ENCODE measurements around the gene GRK5.

Gene GRK5

GRCh38 chr10:119367841-119368549 is 160.6 kb downstream of the GRK5 start:
- no peak for DNase-seq

- DNase-seq: no peak
Measured at GRCh38 chr10:119368581-119368980, 161.2 kb downstream of the GRK5 start.

GRCh38 chr10:119368991-119369869 is 161.9 kb downstream of the GRK5 start:
- peak in 1 of 2 donors; percentile 25 for DNase-seq

GRCh38 chr10:119370111-119370741 is 162.9 kb downstream of the GRK5 start:
- peak in 1 of 2 donors; percentile 6 for DNase-seq

- DNase-seq: no peak
Measured at GRCh38 chr10:119370972-119371703, 163.8 kb downstream of the GRK5 start.

GRCh38 chr10:119371704-119372663 is 164.6 kb downstream of the GRK5 start:
- no peak for DNase-seq

- DNase-seq: no peak
Measured at GRCh38 chr10:119373294-119374102, 166.1 kb downstream of the GRK5 start.

- no peak for DNase-seq
Measured at GRCh38 chr10:119374236-119374635, 166.9 kb downstream of the GRK5 start.

GRCh38 chr10:119375574-119376272 is 168.4 kb downstream of the GRK5 start:
- no peak for DNase-seq

GRCh38 chr10:119377451-119377957 is 170.1 kb downstream of the GRK5 start:
- no peak for DNase-seq

- DNase-seq: no peak
Measured at GRCh38 chr10:119377958-119378736, 170.8 kb downstream of the GRK5 start.

- no peak for DNase-seq
Measured at GRCh38 chr10:119378737-119379067, 171.3 kb downstream of the GRK5 start.

- DNase-seq: no peak
Measured at GRCh38 chr10:119379466-119380071, 172.2 kb downstream of the GRK5 start.

- DNase-seq: no peak
Measured at GRCh38 chr10:119383174-119383856, 175.9 kb downstream of the GRK5 start.

GRCh38 chr10:119384127-119384526 is 176.8 kb downstream of the GRK5 start:
- no peak for DNase-seq

- no peak for DNase-seq
Measured at GRCh38 chr10:119386666-119387065, 179.3 kb downstream of the GRK5 start.

- no peak for DNase-seq
Measured at GRCh38 chr10:119388849-119389345, 181.5 kb downstream of the GRK5 start.

All from CD4-positive, alpha-beta T cell treated with Interleukin-4 for 1 hour (primary cell).